Left colon (tissue), 2 donors: ENCODE data around the gene FNDC1. TPM values are rescaled to one million over a fixed set of nuclear protein-coding genes. Genes with fewer than 3 reads are reported as not detected.
A peak's percentile ranks its signal among the peaks of the same experiment; 100 is the strongest.
"Not testable (repeated sequence)": the region's sequence is repeated elsewhere in the genome, so short reads cannot be mapped to it uniquely, and the experiment has no call there.

Experiments used
- ATAC-seq: fragments of 200-7000 bp; cut with Tn5 transposase; one replicate; pipeline ENCODE4 v1.9.1; 2020; ENCODE audit warnings: mild to moderate bottlenecking, moderate library complexity
- DNase-seq, 2 donors: peaks; one replicate each; pipeline ENCODE4 v3.0.0-alpha.2; 2020
- intact Hi-C, 2 donors: fragments of 100-400 bp; cut with DNase I in 1 of 2; cut with micrococcal nuclease in 1 of 2; formaldehyde crosslinking; loops; one replicate each; pipeline versions ENCODE4 v1.11.2 to v1.14.0; 2022; cut with DNase I, micrococcal nuclease
- total RNA-seq, 2 donors: library from RNA; stranded (reverse); fragmentation: NEBNext Ultra II Directional; extraction: Animal tissue kit (Norgen Biotek cat#: 25700); gene quantifications; one replicate each; pipeline ENCODE4 v1.2.1, GENCODE V29; 2021
- donor health status: DM: no; HTN: no; CAD: no.
- donor health status: DM: yes; HTN: yes; CAD: no.

FNDC1 gene
- total RNA-seq, 2 donors from 2014 or later, result 0.21 to 1.5 TPM

GRCh38 chr6:159238920-159239558 is 69.8 kb downstream of the FNDC1 start:
- no peak for DNase-seq
- intact Hi-C loops, result no loop called here
- no peak for ATAC-seq

- intact Hi-C loops, result no loop called here
- DNase-seq (no peak), ATAC-seq (no peak)
These were observed 79.9 kb downstream of the FNDC1 start for GRCh38 chr6:159249128-159249527.

GRCh38 chr6:159249752-159250151 is 80.6 kb downstream of the FNDC1 start:
- DNase-seq (no peak), ATAC-seq (no peak)
- intact Hi-C loops, result no loop called here

GRCh38 chr6:159250633-159251032 is 81.4 kb downstream of the FNDC1 start:
- no peak for ATAC-seq
- intact Hi-C loops, result no loop called here

GRCh38 chr6:159252955-159253508 is 83.8 kb downstream of the FNDC1 start:
- intact Hi-C loops, result no loop called here
- DNase-seq, result no peak
- ATAC-seq, result peak; percentile 55

More at GRCh38 chr6:159250633-159251032, 81.4 kb downstream of the FNDC1 start:
- no peak for DNase-seq

- ATAC-seq, result no peak
- no peak for DNase-seq
- intact Hi-C loops, result no loop called here
These were observed 85.0 kb downstream of the FNDC1 start for GRCh38 chr6:159254186-159254585.

GRCh38 chr6:159255434-159255951 is 86.3 kb downstream of the FNDC1 start:
- intact Hi-C loops, result no loop called here
- DNase-seq (no peak), ATAC-seq (no peak)

GRCh38 chr6:159256128-159256527 is 86.9 kb downstream of the FNDC1 start:
- intact Hi-C loops, result no loop called here
- no peak for DNase-seq
- ATAC-seq, result no peak

- intact Hi-C loops, result no loop called here
- ATAC-seq (no peak), DNase-seq (no peak)
These were observed 88.6 kb downstream of the FNDC1 start for GRCh38 chr6:159257846-159258245.

GRCh38 chr6:159259441-159260125 is 90.4 kb downstream of the FNDC1 start:
- no peak for DNase-seq
- no peak for ATAC-seq
- intact Hi-C loops, result no loop called here

GRCh38 chr6:159260208-159260607 is 91.0 kb downstream of the FNDC1 start:
- intact Hi-C loops, result no loop called here
- no peak for ATAC-seq

GRCh38 chr6:159261995-159262394 is 92.8 kb downstream of the FNDC1 start:
- intact Hi-C loops, result no loop called here
- DNase-seq (no peak), ATAC-seq (no peak)

More at GRCh38 chr6:159260208-159260607, 91.0 kb downstream of the FNDC1 start:
- no peak for DNase-seq

GRCh38 chr6:159262586-159262985 is 93.4 kb downstream of the FNDC1 start:
- no peak for DNase-seq
- intact Hi-C loops, result no loop called here
- no peak for ATAC-seq

GRCh38 chr6:159267165-159267564 is 98.0 kb downstream of the FNDC1 start:
- DNase-seq (no peak), ATAC-seq (no peak)
- intact Hi-C loops, result no loop called here

- ATAC-seq (no peak), DNase-seq (no peak)
- intact Hi-C loops, result no loop called here
These were observed 99.3 kb downstream of the FNDC1 start for GRCh38 chr6:159268511-159268910.

- intact Hi-C loops, result no loop called here
- DNase-seq, result no peak
- ATAC-seq, result no peak
These were observed 102.1 kb downstream of the FNDC1 start for GRCh38 chr6:159271257-159271656.

GRCh38 chr6:159278626-159279025 is 109.4 kb downstream of the FNDC1 start:
- intact Hi-C loops, result no loop called here

GRCh38 chr6:159279790-159280277 is 110.6 kb downstream of the FNDC1 start:
- ATAC-seq (no peak), DNase-seq (no peak)
- intact Hi-C loops, result no loop called here

More at GRCh38 chr6:159278626-159279025, 109.4 kb downstream of the FNDC1 start:
- DNase-seq (no peak), ATAC-seq (no peak)

GRCh38 chr6:159282421-159282820 is 113.2 kb downstream of the FNDC1 start:
- intact Hi-C loops, result no loop called here
- ATAC-seq, result no peak
- no peak for DNase-seq

- DNase-seq, ATAC-seq, intact Hi-C loops: not testable (repeated sequence)
These were observed 115.5 kb downstream of the FNDC1 start for GRCh38 chr6:159284661-159285060.
